ENCODE results near the gene ANKRD52. TPM values are rescaled to one million over a fixed set of nuclear protein-coding genes. Genes with fewer than 3 reads are reported as not detected.
A peak's percentile ranks its signal among the peaks of the same experiment; 100 is the strongest.

Gene ANKRD52
- total RNA-seq, 1 donor from 2014 or later: 25.1 TPM

DNA sequence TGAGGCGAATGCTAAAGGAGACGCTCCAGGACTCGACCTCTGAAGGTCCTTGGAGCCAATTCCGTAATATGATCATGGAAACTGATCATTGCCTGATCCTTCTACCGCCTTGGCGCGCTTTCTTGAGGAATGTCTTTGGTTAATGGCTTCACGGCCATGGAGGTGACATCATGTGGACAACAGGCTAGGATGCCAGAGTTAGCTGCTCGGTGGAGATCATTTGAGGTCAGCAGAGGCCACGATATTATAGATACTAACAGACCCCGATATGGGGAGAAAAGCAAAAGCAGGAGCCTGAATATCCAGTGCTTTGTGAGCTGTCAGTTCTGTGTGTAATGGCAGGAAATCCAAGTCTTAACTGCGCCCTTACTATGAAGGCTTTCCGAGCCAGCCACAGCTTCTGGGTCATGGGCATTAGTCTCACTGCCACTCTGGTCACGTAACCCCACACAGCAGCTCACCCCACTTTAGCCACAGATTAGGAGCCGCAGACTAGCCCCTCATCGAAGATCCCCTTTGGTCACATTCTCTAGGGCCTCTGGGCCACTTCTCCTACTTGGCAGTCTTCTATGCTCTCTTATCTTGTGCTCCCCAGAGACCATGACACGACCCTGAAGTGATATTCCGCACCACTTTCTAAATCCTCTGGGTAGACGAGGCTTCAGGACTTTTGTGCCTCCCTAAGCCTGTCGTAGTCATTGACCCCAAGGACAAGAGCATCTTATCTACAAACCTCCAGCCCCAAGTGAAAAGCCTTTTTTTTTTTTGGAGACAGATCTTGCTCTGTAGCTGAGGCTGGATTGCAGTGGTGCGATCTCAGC is 42.7 kb upstream of the ANKRD52 start:
- Histone ChIP-seq H3K27ac (replicated peaks) (peak overlapping the region; percentile 99), H3K36me3 (peaks cover 24% of the 10 kb centered on the region), H3K4me1 (peaks cover 70% of the 10 kb centered on the region), H3K4me3 (peak overlapping the region; percentile 92), H3K9me3 (replicated peaks) (no peaks in the 10 kb centered on the region), H3K27me3 (ENCODE audit: low read depth) (no peaks in the 10 kb centered on the region)
- TF ChIP-seq, protein P1, sequence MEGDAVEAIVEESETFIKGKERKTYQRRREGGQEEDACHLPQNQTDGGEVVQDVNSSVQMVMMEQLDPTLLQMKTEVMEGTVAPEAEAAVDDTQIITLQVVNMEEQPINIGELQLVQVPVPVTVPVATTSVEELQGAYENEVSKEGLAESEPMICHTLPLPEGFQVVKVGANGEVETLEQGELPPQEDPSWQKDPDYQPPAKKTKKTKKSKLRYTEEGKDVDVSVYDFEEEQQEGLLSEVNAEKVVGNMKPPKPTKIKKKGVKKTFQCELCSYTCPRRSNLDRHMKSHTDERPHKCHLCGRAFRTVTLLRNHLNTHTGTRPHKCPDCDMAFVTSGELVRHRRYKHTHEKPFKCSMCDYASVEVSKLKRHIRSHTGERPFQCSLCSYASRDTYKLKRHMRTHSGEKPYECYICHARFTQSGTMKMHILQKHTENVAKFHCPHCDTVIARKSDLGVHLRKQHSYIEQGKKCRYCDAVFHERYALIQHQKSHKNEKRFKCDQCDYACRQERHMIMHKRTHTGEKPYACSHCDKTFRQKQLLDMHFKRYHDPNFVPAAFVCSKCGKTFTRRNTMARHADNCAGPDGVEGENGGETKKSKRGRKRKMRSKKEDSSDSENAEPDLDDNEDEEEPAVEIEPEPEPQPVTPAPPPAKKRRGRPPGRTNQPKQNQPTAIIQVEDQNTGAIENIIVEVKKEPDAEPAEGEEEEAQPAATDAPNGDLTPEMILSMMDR (IDR thresholded peaks at IDR 0.05; ENCODE audit: borderline replicate concordance): no peak
- intact Hi-C loops (cut with micrococcal nuclease): no loop called here
- DNase-seq: no peak

DNA sequence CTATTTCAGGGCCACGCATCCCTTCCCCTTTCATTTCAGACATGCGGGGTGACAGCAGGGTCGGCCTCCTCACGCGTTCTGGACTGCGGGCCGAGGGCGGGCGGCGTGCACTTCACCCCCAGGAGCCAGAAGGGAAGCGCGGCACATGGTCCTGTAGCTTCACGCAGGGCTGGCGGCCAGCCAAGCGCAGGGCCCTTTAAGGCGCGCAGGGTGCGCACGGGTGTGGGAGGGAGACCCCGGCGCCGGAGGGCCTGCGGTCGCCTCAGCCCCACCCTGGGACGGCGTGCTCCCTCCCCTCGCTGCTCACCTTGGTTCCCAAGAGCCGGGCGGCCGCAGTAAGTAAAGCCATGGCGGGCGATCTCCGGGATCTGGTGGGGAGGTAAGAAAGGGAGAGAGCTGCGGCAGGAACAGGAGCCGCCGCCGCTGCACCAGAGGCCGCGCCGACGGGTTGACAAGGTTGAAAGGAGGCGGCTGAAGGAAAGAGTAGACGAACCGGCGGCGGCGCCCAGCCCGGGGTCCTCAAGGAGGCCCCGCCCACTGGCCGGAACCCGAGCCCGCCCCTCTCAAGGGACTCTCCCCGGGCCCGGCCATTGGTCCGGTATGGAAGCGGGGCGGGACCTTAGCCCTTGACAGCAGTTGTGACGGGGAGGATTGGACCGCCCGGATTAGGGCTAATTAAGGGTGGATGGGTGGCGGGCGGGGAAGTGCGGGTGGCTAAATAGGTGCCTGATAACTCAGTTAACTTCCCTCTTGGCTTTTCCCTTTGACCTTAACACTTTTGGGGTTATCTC is 41.9 kb upstream of the ANKRD52 start, which contains the start of gene CS:
Gene CS (minus strand): TSS at position 478 of the 791 bp plus-strand sequence. CDS start 129 bp downstream, at position 349.
- Histone ChIP-seq H3K27ac (replicated peaks) (peak within 1 kb of the TSS; percentile 99), H3K4me3 (peak within 1 kb of the TSS; percentile 92), H3K9me3 (replicated peaks) (no peaks in the 10 kb centered on the region), H3K36me3 (peaks cover 21% of the 10 kb centered on the region), H3K27me3 (ENCODE audit: low read depth) (no peaks in the 10 kb centered on the region), H3K4me1 (peaks cover 77% of the 10 kb centered on the region)
- TF ChIP-seq, protein P1 (IDR thresholded peaks at IDR 0.05; ENCODE audit: borderline replicate concordance): no peak
- intact Hi-C loops (cut with micrococcal nuclease): no loop called here
- peak; percentile 99 for DNase-seq

DNA sequence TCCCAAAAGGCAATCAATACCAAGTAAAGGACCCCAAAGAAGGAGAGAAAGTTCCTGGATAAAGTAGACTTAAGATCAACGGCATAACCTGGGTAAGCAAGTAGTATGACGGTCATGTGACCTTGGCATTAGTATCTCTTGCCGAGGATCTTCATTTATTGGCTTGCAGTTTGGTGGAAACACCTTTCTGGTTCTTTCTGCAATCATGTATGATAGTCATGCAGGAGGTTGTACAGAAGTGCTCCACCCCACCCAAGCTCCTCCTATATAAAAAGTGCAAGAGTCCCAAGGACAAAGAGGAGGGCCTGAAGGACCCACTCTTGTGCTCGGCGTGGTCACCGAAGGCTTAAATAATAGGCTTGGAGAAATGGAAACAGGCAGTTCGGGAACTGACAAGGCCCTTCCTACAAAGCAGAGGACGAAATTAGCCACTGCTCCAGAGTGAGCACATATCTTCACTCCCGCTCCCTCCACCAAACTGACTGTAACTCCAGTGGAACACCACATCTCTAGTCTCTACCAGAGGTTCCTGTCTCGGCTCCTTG is 41.2 kb upstream of the ANKRD52 start:
- Histone ChIP-seq H3K27ac (replicated peaks) (peak overlapping the region; percentile 99), H3K36me3 (peaks cover 23% of the 10 kb centered on the region), H3K4me3 (peak overlapping the region; percentile 92), H3K27me3 (ENCODE audit: low read depth) (no peaks in the 10 kb centered on the region), H3K9me3 (replicated peaks) (no peaks in the 10 kb centered on the region), H3K4me1 (peaks cover 84% of the 10 kb centered on the region)
- intact Hi-C loops (cut with micrococcal nuclease): no loop called here
- TF ChIP-seq, protein P1 (IDR thresholded peaks at IDR 0.05; ENCODE audit: borderline replicate concordance): no peak
- DNase-seq: no peak

DNA sequence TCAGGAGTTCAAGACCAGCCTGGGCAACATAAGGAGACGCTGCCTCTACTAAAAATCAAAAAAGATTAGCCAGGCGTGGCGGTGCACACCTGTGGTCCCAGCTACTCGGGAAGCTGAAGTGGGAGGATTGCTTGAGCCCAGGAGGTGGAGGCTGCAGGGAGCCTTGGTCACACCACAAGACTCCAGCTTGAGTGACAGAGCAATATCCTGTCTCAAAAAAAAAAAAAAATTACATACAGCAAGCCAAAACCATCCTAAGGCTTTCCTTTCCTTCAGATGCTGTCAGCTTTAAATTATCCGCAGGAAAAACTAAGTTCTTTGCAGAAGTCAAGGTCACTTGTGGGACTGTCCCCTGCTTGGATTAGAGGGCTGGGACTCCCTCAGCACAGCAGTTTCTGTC is 40.6 kb upstream of the ANKRD52 start:
- TF ChIP-seq, protein P1 (IDR thresholded peaks at IDR 0.05; ENCODE audit: borderline replicate concordance): no peak
- Histone ChIP-seq H3K4me1 (peaks cover 90% of the 10 kb centered on the region), H3K9me3 (replicated peaks) (no peaks in the 10 kb centered on the region), H3K36me3 (peaks cover 23% of the 10 kb centered on the region), H3K4me3 (peak overlapping the region; percentile 92), H3K27ac (replicated peaks) (peak overlapping the region; percentile 99), H3K27me3 (ENCODE audit: low read depth) (no peaks in the 10 kb centered on the region)
- intact Hi-C loops (cut with micrococcal nuclease): no loop called here
- DNase-seq: no peak

DNA sequence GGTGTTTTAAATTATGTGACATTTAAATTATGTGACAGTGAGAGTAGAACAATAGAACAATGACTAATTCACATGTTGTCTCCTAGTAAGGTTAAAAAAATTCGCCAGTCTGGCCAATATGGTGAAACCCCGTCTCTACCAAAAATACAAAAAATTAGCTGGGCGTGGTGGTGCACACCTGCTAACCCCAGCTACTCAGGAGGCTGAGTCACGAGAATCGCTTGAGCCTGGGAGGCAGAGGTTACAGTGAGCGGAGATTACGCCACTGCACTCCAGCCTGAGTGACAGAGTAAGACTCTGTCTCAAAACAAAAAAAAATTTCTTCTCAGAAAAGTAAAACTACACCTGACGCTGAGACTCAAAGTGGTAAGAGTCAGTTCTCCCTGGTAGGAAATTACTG is 39.2 kb upstream of the ANKRD52 start:
- intact Hi-C loops (cut with micrococcal nuclease): no loop called here
- peaks cover 23% of the 10 kb centered on the region for H3K36me3 ChIP-seq
- TF ChIP-seq, protein P1 (IDR thresholded peaks at IDR 0.05; ENCODE audit: borderline replicate concordance): no peak
- no peak for DNase-seq
- peak overlapping the region; percentile 92 for H3K4me3 ChIP-seq
- peak overlapping the region; percentile 99 for H3K27ac ChIP-seq (replicated peaks)
- H3K4me1 ChIP-seq: peaks cover 96% of the 10 kb centered on the region
- H3K27me3 ChIP-seq (ENCODE audit: low read depth): no peaks in the 10 kb centered on the region
- no peaks in the 10 kb centered on the region for H3K9me3 ChIP-seq (replicated peaks)

Measured in left ventricle myocardium inferior (tissue), 1 donor.